Glutamatergic neuron (in vitro differentiated cells): ENCODE data around the gene PSME3. TPM values are rescaled to one million over a fixed set of nuclear protein-coding genes. Genes with fewer than 3 reads are reported as not detected.

Source experiments
- DNase-seq: peaks from one replicate; pipeline ENCODE4 v3.0.0; 2022
- H3K27ac Mint-ChIP-seq: one replicate; pipeline ENCODE4 v1.8.0; 2020; ENCODE audit warnings: mild to moderate bottlenecking, mixed read lengths, inconsistent platforms; ENCODE audit not compliant: unreplicated experiment
- H3K27me3 Mint-ChIP-seq: one replicate; pipeline ENCODE4 v1.8.0; 2020; ENCODE audit warnings: mild to moderate bottlenecking, moderate library complexity, mixed read lengths, inconsistent platforms; ENCODE audit not compliant: unreplicated experiment
- H3K36me3 Mint-ChIP-seq: one replicate; pipeline ENCODE4 v1.8.0; 2020; ENCODE audit warnings: mild to moderate bottlenecking, mixed read lengths, inconsistent platforms; ENCODE audit not compliant: unreplicated experiment
- H3K4me1 Mint-ChIP-seq: one replicate; pipeline ENCODE4 v1.8.0; 2020; ENCODE audit warnings: mild to moderate bottlenecking, low read depth, mixed read lengths, inconsistent platforms; ENCODE audit not compliant: unreplicated experiment
- H3K4me3 Mint-ChIP-seq: one replicate; pipeline ENCODE4 v1.8.0; 2020; ENCODE audit warnings: mild to moderate bottlenecking, mixed read lengths, inconsistent platforms; ENCODE audit not compliant: unreplicated experiment
- H3K9me3 Mint-ChIP-seq: one replicate; pipeline ENCODE4 v1.8.0; 2020; ENCODE audit warnings: mild to moderate bottlenecking, moderate library complexity, mixed read lengths, inconsistent platforms; ENCODE audit not compliant: unreplicated experiment
- total RNA-seq: library from RNA; stranded (reverse); fragmentation: NEBNext Ultra II Directional; extraction: Animal tissue kit (Norgen Biotek cat#: 25700); gene quantifications from one replicate; pipeline ENCODE4 v1.2.1, GENCODE V29; 2021; ENCODE audit not compliant: unreplicated experiment
- TF ChIP-seq, protein P1 (sequence below): fragments of 200-600 bp; sonication (generic); IDR thresholded peaks from one replicate; pipeline ENCODE4 v1.5.0; 2021; ENCODE audit not compliant: partially characterized antibody, unreplicated experiment

PSME3 gene
- total RNA-seq, 1 donor from 2014 or later, result 127 TPM

DNA sequence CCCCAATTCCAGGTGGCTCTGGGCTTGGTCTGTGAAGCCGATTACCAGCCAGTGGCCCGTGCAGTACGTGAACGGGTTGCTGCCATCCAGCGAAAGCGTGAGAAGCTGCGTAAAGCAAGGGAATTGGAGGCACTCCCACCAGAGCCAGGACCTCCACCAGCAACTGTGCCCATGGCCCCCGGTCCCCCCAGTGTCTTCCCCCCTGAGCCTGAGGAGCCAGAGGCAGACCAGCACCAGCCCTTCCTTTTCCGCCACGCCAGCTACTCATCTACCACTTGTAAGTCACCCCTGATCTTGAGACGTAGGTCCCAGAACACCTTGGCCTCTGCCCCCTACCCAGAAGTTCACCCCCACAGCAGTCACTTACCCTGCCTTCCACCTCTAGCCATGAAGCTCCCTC, 45.9 kb upstream of the PSME3 start:
- no peaks in the 10 kb centered on the region for H3K4me1 Mint-ChIP-seq
- H3K36me3 Mint-ChIP-seq, result peaks cover 12% of the 10 kb centered on the region
- peaks cover 10% of the 10 kb centered on the region for H3K9me3 Mint-ChIP-seq
- peaks cover 19% of the 10 kb centered on the region for H3K27me3 Mint-ChIP-seq
- H3K27ac Mint-ChIP-seq, result no peak overlapping the region
- TF ChIP-seq, protein P1, sequence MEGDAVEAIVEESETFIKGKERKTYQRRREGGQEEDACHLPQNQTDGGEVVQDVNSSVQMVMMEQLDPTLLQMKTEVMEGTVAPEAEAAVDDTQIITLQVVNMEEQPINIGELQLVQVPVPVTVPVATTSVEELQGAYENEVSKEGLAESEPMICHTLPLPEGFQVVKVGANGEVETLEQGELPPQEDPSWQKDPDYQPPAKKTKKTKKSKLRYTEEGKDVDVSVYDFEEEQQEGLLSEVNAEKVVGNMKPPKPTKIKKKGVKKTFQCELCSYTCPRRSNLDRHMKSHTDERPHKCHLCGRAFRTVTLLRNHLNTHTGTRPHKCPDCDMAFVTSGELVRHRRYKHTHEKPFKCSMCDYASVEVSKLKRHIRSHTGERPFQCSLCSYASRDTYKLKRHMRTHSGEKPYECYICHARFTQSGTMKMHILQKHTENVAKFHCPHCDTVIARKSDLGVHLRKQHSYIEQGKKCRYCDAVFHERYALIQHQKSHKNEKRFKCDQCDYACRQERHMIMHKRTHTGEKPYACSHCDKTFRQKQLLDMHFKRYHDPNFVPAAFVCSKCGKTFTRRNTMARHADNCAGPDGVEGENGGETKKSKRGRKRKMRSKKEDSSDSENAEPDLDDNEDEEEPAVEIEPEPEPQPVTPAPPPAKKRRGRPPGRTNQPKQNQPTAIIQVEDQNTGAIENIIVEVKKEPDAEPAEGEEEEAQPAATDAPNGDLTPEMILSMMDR, result no peak
- no peak overlapping the region for H3K4me3 Mint-ChIP-seq
- DNase-seq, result no peak

DNA sequence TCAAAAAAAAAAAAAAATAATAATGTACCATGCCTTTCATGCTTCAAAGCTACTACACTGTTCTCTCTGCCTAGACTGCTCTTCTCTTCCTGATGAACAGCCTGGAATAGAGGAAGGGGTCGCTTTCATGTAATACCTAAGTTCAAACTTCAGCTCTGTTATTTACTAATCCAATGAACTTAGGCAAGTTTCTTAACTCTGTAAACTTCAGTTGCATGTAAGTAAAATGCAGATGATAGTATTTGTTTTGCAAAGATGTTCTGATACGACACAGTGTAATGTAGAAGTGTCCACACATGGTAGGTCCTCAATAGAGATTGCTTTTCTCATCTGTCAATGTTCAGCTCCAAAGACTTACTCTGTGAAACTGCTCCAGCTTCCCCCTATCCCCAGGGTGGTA, 41.2 kb upstream of the PSME3 start:
- no peaks in the 10 kb centered on the region for H3K4me1 Mint-ChIP-seq
- H3K27me3 Mint-ChIP-seq, result peaks cover 3% of the 10 kb centered on the region
- TF ChIP-seq, protein P1, result no peak
- peaks cover 12% of the 10 kb centered on the region for H3K36me3 Mint-ChIP-seq
- no peak for DNase-seq
- H3K27ac Mint-ChIP-seq, result no peak overlapping the region
- H3K9me3 Mint-ChIP-seq, result peaks cover 2% of the 10 kb centered on the region
- H3K4me3 Mint-ChIP-seq, result no peak overlapping the region

DNA sequence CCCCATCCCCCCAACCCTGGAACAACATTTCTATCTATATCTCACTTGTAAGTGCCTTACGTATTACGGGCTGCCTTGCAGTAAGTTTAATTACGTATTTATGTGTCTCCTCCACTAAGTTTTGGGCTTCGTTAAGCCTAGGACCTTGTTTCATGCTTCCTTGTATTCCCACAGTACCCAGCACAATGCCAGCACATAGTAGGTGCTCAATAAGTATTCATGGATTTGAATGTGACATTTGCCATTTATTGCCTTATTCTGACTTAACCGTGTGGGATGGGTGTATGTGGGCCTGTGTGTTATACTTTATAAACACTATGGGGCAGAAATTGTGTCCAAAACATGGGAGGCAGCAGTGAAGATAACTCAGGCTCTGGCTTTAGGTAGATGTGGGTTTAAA, 40.7 kb upstream of the PSME3 start:
- no peak for DNase-seq
- no peak overlapping the region for H3K27ac Mint-ChIP-seq
- peaks cover 3% of the 10 kb centered on the region for H3K27me3 Mint-ChIP-seq
- TF ChIP-seq, protein P1, result no peak
- peaks cover 2% of the 10 kb centered on the region for H3K9me3 Mint-ChIP-seq
- H3K36me3 Mint-ChIP-seq, result peaks cover 12% of the 10 kb centered on the region
- H3K4me1 Mint-ChIP-seq, result peaks cover 2% of the 10 kb centered on the region
- H3K4me3 Mint-ChIP-seq, result no peak overlapping the region

DNA sequence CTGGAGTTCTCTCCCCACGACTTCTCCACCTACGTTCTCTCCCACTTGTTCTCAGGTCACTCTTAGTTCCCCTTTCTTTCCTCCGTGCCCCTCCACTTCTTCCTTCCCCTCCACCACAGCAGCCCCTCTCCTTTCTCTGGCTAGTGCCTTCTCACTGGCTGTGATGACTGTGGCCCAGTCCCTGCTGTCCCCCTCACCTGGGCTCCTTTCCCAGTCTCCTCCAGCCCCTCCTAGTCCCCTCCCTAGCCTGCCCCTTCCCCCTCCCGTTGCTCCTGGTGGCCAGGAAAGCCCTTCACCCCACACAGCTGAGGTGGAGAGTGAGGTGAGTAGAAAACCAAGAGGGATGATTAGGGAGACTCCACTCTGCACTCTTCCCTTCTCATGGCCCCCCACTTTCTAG, 38.1 kb upstream of the PSME3 start:
- Mint-ChIP-seq H3K27me3 (peaks cover 7% of the 10 kb centered on the region), H3K9me3 (peaks cover 2% of the 10 kb centered on the region), H3K27ac (no peak overlapping the region), H3K4me3 (no peak overlapping the region), H3K36me3 (peaks cover 9% of the 10 kb centered on the region), H3K4me1 (peaks cover 3% of the 10 kb centered on the region)
- DNase-seq, result no peak
- TF ChIP-seq, protein P1, result no peak

DNA sequence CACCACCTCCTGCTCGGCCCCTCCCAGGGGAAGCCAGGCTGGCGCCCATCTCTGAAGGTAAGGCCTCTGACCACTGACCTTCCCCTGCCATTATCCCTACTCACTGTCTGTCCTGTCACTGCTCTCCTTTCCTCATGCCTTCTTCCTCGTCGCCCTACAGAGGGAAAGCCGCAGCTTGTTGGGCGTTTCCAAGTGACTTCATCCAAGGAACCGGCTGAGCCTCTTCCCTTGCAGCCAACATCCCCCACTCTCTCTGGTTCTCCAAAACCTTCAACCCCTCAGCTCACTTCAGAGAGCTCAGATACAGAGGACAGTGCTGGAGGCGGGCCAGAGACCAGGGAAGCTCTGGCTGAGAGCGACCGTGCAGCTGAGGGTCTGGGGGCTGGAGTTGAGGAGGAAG, 37.7 kb upstream of the PSME3 start:
- no peak overlapping the region for H3K27ac Mint-ChIP-seq
- peaks cover 3% of the 10 kb centered on the region for H3K4me1 Mint-ChIP-seq
- TF ChIP-seq, protein P1, result no peak
- H3K9me3 Mint-ChIP-seq, result peaks cover 2% of the 10 kb centered on the region
- no peak overlapping the region for H3K4me3 Mint-ChIP-seq
- peaks cover 7% of the 10 kb centered on the region for H3K27me3 Mint-ChIP-seq
- DNase-seq, result no peak
- peaks cover 6% of the 10 kb centered on the region for H3K36me3 Mint-ChIP-seq
